Esophagus muscularis mucosa (tissue), 4 donors: ENCODE data around the gene POLN. TPM values are rescaled to one million over a fixed set of nuclear protein-coding genes. Genes with fewer than 3 reads are reported as not detected.
"Not testable (repeated sequence)": the region's sequence is repeated elsewhere in the genome, so short reads cannot be mapped to it uniquely, and the experiment has no call there.

Experiments used
- DNase-seq: peaks from one replicate; pipeline ENCODE4 v3.0.0-alpha.2; 2017; ENCODE audit errors: extremely low spot score
- H3K27ac ChIP-seq, 4 donors: fragments of 200-600 bp; sonication (generic); replicated peaks in 1 of 4; 1 replicate in 3 of 4; 2 replicates in 1 of 4; pipeline ENCODE4 v1.5.1; 2016 to 2019; ENCODE audit warnings: mild to moderate bottlenecking in 1 of 4
- H3K27me3 ChIP-seq, 4 donors: fragments of 200-600 bp; sonication (generic); one replicate each; pipeline versions ENCODE4 v1.5.1 to v1.6.0; 2016 to 2019
- H3K36me3 ChIP-seq, 4 donors: fragments of 200-600 bp; sonication (generic); one replicate each; pipeline ENCODE4 v1.5.1; 2016 to 2019
- H3K4me1 ChIP-seq, 4 donors: fragments of 200-600 bp; sonication (generic); one replicate each; pipeline ENCODE4 v1.5.1; 2016 to 2019
- H3K4me3 ChIP-seq, 4 donors: fragments of 200-600 bp; sonication (generic); 1 replicate in 2 of 4; 2 replicates in 2 of 4; pipeline ENCODE4 v1.5.1; 2016 to 2019; ENCODE audit warnings: mild to moderate bottlenecking in 4 of 4, moderate library complexity in 1 of 4
- H3K9me3 ChIP-seq, 4 donors: fragments of 200-600 bp; sonication (generic); 1 replicate in 3 of 4; 2 replicates in 1 of 4; pipeline ENCODE4 v1.5.1; 2016 to 2019
- CTCF ChIP-seq, 3 experiments: fragments of 200-600 bp in 2 of 3; fragments of 450-650 bp in 1 of 3; sonication (generic) in 2 of 3; IDR thresholded peaks; one replicate each; pipeline ENCODE4 v1.5.1; 2017 to 2019; ENCODE audit warnings: antibody characterized with exemption in 3 of 3, mild to moderate bottlenecking in 2 of 3, moderate library complexity in 1 of 3
- EP300 ChIP-seq: sonication (generic); formaldehyde crosslinking; IDR thresholded peaks from one replicate; pipeline ENCODE4 v1.6.1; 2017; ENCODE audit warnings: antibody characterized with exemption
- POLR2A ChIP-seq: fragments of 450-650 bp; IDR thresholded peaks from one replicate; pipeline ENCODE4 v1.6.1; 2017; ENCODE audit warnings: antibody characterized with exemption, moderate library complexity, mild to moderate bottlenecking, low read depth
- POLR2AphosphoS5 ChIP-seq, 2 donors: sonication (generic); formaldehyde crosslinking; IDR thresholded peaks; one replicate each; pipeline ENCODE4 v1.6.1; 2017; ENCODE audit warnings: antibody characterized with exemption in 2 of 2
- WGBS: methylation state at CpG from one replicate; pipeline ENCODE4 v1.1.5; 2018; 5-methylcytosine and 5-hydroxymethylcytosine counted together
- intact Hi-C: fragments of 100-400 bp; cut with DNase I; formaldehyde crosslinking; loops from one replicate; pipeline ENCODE4 v1.15.1; 2023
- total RNA-seq, 4 donors: library from RNA; depleted of rRNA; stranded (reverse); fragments of >200 nt; gene quantifications; one replicate each; pipeline versions ENCODE4 v1.1.0 to v1.2.1, GENCODE V29; 2016

POLN gene
- total RNA-seq, 4 donors from 2014 or later, result 1.2 to 3.3 (median 2.7) TPM

GRCh38 chr4:2217726-2218125 is 24.2 kb downstream of the POLN start:
- TF ChIP-seq CTCF (IDR thresholded peaks at IDR 0.05), result no peak
- TF ChIP-seq POLR2AphosphoS5 (IDR thresholded peaks at IDR 0.05), result no peak
- no peak for TF ChIP-seq POLR2A
- TF ChIP-seq EP300, result no peak
- no peaks in the 10 kb centered on the region for H3K9me3 ChIP-seq
- H3K36me3 ChIP-seq, result peaks cover 0 to 6% (median 3%) of the 10 kb centered on the region in 4 donors
- intact Hi-C loops, result no loop called here
- 78% methylated on average over 3 of the region's 3 CpGs for WGBS
- H3K4me3 ChIP-seq, result no peak overlapping the region
- no peak overlapping the region for H3K27ac ChIP-seq
- H3K4me1 ChIP-seq, result peaks cover 0 to 9% (median 2%) of the 10 kb centered on the region in 4 donors
- DNase-seq, result no peak
- H3K27me3 ChIP-seq, result no peaks in the 10 kb centered on the region

GRCh38 chr4:2212831-2213230 is 29.1 kb downstream of the POLN start:
- intact Hi-C loops, result no loop called here
- WGBS, result 96% methylated on average over 1 of the region's 1 CpG
- Histone ChIP-seq H3K4me1 (no peaks in the 10 kb centered on the region), H3K4me3 (no peak overlapping the region), H3K27ac (no peak overlapping the region), H3K9me3 (no peaks in the 10 kb centered on the region), H3K27me3 (no peaks in the 10 kb centered on the region), H3K36me3 (peaks cover 0 to 14% (median 2%) of the 10 kb centered on the region in 4 donors)
- no peak for DNase-seq
- TF ChIP-seq POLR2A (no peak), POLR2AphosphoS5 (IDR thresholded peaks at IDR 0.05) (no peak), CTCF (IDR thresholded peaks at IDR 0.05) (no peak), EP300 (no peak)

GRCh38 chr4:2202789-2203188 is 39.1 kb downstream of the POLN start:
- H3K4me3 ChIP-seq, H3K36me3 ChIP-seq, H3K27me3 ChIP-seq, DNase-seq, H3K27ac ChIP-seq, H3K4me1 ChIP-seq, intact Hi-C loops, H3K9me3 ChIP-seq: not testable (repeated sequence)
- WGBS, result 100% methylated on average over 1 of the region's 1 CpG

GRCh38 chr4:2194496-2194895 is 47.4 kb downstream of the POLN start:
- 86% methylated on average over 4 of the region's 4 CpGs for WGBS
- TF ChIP-seq EP300 (no peak), POLR2AphosphoS5 (IDR thresholded peaks at IDR 0.05) (no peak), POLR2A (no peak)
- H3K4me3 ChIP-seq, result no peak overlapping the region
- H3K27ac ChIP-seq, result no peak overlapping the region
- no peaks in the 10 kb centered on the region for H3K9me3 ChIP-seq
- peaks cover 0 to 36% (median 4%) of the 10 kb centered on the region in 4 donors for H3K36me3 ChIP-seq
- intact Hi-C loops, result no loop called here
- no peak for DNase-seq
- H3K4me1 ChIP-seq, result no peaks in the 10 kb centered on the region
- no peaks in the 10 kb centered on the region for H3K27me3 ChIP-seq

- Histone ChIP-seq H3K36me3 (peaks cover 0 to 31% (median 4%) of the 10 kb centered on the region in 4 donors), H3K9me3 (no peaks in the 10 kb centered on the region), H3K27ac (no peak overlapping the region), H3K4me1 (no peaks in the 10 kb centered on the region), H3K4me3 (no peak overlapping the region), H3K27me3 (no peaks in the 10 kb centered on the region)
- intact Hi-C loops, result no loop called here
- TF ChIP-seq POLR2A, result no peak
- no peak for TF ChIP-seq POLR2AphosphoS5 (IDR thresholded peaks at IDR 0.05)
- TF ChIP-seq EP300, result no peak
- TF ChIP-seq CTCF (IDR thresholded peaks at IDR 0.05), result no peak
- no peak for DNase-seq
- 83% methylated on average over 7 of the region's 7 CpGs for WGBS
Observed at GRCh38 chr4:2193326-2193725, 48.6 kb downstream of the POLN start.

- TF ChIP-seq POLR2AphosphoS5 (IDR thresholded peaks at IDR 0.05), result no peak
- TF ChIP-seq POLR2A, result no peak
- TF ChIP-seq CTCF (IDR thresholded peaks at IDR 0.05), result no peak
- TF ChIP-seq EP300, result no peak
- Histone ChIP-seq H3K9me3 (peaks cover 0 to 9% (median 5%) of the 10 kb centered on the region in 4 donors), H3K36me3 (no peaks in the 10 kb centered on the region), H3K4me1 (no peaks in the 10 kb centered on the region), H3K27me3 (no peaks in the 10 kb centered on the region), H3K4me3 (no peak overlapping the region), H3K27ac (no peak overlapping the region)
- intact Hi-C loops, result no loop called here
- no peak for DNase-seq
Observed at GRCh38 chr4:2186865-2187172, 55.1 kb downstream of the POLN start.
